Ishikawa (cell line): ENCODE measurements around the gene SIKE1.

ENCODE experiments used
- RAD21 ChIP-seq: IDR thresholded peaks from 2 replicates; pipeline ENCODE4 v1.6.1; 2012; ENCODE audit warnings: low read depth
- TCF12 ChIP-seq: IDR thresholded peaks from 2 replicates; pipeline ENCODE4 v1.6.1; 2012; ENCODE audit warnings: low read depth

DNA sequence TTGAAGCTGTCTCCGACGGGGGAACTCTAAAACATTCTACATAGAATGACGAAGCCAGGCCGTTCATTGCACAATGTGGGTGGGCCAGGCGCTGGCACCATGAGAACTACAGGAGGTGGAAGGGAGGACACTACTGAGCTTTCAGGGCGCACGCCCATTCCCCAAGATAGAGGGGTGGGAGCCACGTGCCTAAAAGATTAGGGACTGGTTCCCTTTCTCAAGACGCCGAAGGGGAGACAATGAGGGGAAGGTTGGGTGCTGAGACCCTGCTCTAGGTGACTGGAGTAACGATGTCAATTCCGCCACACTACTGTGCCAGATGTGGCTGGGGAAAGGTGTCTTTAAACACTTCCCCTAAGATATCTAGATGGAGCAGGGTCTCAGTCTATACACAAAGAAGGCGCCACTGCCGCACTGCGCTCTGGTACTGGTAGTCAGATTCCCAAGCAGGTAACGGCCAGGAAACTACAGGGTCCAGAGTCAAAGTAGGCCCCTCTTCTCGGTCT, 23.5 kb downstream of the SIKE1 start:
- TF ChIP-seq TCF12 (no peak), RAD21 (no peak)
